Ramos (cell line): ENCODE results near the gene LAYN.

Source experiments
- in situ Hi-C: fragments of 300-500 bp; cut with MboI; formaldehyde crosslinking; loops from one replicate; pipeline ENCODE4 v1.14.3; 2022; ENCODE audit warnings: low sequenced_read_pairs; ENCODE audit not compliant: unreplicated experiment

Gene LAYN

DNA sequence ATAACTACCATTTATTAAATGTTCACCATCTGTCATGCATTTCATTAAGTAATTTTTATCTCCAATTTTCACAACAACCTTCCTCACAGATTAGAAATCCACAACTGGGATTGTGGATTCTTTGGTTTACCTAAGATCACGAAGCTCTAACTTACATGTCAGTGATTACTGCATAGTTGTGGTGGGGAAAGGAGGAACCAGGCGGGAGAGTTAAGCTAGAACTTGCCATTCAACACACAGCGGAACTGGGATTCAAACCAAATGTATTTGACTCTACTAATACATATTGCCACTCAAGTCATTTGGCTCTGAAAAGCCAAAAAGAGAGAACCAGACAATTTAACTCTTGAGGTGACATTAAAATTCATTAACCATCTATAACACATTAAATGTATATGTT lies 10.4 kb upstream of the LAYN start:
- in situ Hi-C loops: no loop called here

DNA sequence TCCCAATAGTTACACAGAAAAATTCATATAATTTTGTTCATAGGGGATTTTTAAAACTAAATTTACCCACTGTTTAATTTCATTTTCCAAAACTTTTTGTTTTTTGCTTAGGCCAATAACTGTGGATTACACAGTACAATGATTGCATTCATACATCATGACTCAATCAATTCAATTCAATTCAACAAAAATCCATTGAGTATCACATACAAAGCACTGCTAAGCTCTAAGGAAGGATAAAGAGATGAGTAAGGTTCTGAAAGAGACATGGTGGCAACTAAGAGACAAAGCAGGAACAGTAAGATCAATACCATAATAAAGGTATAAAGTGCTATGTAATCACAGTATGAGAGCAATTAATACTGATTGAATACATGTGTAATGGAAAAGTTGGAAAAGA lies 9.4 kb upstream of the LAYN start:
- in situ Hi-C loops: no loop called here

DNA sequence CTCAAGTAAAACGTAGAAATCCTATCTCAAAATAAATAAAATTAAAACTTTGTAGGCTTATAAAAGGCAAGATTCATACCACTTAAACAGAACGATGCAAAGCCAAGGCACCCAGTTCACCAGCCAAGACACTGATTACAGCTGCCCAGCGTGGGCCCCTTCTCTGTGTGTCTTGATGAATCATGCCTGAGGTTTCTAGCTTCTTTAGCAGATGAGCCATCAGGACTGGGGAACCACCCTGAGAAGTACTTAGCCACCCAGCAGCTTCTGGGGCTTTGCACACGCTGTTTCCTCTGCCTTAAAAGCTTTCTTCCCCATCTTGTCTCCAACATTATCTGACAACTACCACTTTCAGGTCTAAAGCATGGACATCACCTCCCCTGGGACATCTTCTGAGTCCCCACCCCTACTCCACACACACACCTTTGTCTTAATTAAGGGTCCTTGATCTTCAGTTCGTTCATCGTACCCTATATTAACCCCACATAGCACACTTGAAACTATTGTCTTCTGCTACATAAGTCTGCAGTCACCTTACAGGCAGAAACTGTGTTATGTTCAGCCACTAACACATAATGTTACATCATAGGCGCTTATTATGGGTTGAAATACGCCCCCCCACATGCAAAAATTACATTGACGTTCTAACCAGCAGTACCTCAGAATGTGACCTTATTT lies 8.7 kb upstream of the LAYN start:
- in situ Hi-C loops: no loop called here

DNA sequence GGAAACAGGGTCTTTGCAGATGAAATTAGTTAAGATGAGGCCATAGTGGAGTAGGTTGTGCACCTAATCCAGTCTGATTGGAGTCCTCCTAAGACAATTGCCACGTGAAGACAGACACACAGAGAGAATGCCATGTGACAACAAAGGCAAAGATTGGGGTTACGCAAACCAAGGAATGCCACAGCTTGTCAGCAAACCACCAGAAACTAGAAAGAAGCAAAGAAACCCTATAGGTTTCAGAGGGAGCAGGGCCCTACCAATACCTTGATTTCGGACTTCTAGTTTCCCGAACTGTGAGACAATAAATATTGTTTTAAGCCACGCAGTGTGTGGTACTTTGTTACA lies 8.2 kb upstream of the LAYN start:
- in situ Hi-C loops: no loop called here

DNA sequence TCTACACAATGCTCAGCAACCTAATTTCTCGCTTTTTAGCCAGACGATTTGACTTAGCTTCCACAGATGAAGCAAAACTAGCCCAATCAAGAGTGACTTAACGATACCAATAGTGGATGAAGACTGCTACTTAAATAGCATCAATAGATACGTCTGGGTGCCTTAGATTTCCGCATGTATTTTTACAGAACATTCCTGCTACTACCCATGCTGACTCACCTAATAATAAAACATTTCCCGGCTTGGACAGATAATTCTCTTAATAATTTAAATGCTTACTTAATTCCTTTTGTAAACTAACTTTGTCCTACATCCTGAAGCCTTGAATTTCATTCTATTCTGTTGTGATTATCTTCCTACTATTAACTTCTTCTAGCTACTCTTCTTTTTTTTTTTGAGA lies 5.2 kb upstream of the LAYN start:
- in situ Hi-C loops: no loop called here

DNA sequence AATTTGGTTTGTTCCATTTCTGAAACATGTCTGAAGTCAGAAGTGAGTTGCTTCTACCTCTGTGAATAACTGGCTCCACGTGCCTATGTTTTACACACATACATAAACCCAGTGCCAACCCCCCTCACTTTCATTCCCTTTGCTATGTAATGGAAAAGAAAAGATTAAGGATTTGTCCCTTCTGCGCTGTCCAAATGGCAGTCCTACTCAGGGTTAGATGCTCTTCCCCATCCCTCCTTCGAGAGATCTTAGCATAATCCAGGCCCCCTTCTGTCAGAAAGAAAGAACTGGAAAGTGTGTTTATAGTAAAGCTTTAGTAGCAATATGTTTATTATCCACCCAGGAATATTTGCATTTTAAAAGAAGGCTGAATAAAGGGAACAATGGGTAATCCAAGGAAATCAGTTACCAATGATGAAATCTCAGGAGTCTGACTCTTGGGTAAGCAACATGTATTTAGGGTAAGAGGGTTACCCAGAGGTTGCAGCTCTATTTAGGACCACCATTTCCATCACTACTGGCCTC lies 3.1 kb upstream of the LAYN start:
- in situ Hi-C loops: no loop called here

DNA sequence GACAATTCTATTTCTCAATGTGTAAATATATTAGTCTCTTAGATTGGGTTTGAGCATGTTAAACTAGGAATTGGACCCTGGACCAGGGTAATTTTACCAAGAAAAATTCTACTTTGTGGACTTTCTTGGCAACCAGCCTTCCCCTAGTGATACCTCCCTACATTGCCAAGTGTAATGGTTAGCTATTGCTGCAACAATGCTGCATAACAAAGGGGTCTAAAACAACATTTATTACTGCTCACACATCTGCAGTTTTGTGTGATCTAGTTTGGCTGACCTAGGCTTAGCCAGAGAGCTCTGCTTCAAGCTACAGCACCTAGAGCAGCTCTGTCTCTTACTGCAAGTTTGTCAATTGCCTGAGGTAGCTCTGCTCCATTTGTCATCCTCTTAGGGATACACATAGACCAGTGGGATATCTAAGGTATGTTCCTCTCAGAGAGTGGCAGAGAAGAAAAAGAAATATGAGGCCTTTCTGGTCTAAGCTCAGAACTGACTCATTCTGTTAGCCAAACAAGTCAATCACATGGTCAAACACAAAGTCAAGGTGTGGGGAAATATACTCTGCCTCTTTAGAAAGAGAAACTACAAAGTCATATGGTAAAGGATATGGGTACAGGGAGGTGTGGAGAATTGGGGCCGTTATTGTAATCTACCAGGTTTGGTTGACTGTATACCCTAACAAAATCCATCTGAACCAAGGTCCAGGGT lies 2.0 kb upstream of the LAYN start:
- in situ Hi-C loops: no loop called here

DNA sequence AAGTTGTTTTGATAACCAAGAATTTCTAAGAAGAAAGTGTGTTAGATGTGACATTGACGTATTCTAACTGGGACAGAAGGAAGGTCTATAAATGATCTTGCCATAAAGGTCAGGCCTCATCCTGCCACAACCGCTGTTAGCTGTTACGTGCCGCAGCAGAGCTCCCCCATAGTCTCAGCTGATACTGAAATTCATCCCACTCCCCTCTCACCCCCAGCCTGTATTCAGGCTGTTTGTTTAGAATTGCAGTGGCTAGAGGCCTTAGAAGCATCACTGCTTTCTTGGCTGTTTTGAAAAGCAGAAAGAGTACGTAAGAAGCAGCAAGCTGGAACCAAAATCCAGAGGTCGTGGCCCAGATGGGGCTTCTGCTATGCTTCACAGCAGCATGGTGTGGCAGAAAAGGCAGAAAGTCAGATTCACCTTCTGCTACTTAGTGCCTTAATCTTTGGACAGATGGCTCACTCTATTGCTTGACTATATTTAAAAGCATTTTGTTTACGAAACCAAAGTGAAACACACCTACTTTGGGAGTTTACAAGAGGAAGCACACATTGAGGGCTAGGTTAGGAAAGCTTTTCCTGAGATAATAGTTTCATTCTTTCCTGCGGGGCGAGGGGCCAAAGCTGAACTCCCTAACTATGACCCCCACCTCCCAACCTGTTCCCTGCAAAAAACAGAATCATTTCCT lies 950 bp upstream of the LAYN start:
- in situ Hi-C loops: no loop called here

DNA sequence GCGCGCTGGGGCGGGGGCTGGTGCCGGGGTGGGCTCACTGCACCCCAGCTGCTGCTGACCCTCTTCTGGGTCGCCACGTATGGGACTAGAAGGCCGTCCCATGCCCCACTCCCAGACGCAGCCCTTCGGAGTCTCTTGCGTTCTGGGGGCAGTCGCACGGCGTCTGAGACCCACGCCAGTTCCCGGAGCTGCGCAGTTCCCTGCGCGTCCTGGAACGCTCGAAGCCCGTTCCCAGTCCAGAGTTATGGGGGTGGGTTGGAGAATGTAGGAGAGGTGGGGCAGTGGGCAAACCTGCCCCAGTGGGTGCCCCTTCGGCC lies 375 bp downstream of the LAYN start:
- in situ Hi-C loops: no loop called here

DNA sequence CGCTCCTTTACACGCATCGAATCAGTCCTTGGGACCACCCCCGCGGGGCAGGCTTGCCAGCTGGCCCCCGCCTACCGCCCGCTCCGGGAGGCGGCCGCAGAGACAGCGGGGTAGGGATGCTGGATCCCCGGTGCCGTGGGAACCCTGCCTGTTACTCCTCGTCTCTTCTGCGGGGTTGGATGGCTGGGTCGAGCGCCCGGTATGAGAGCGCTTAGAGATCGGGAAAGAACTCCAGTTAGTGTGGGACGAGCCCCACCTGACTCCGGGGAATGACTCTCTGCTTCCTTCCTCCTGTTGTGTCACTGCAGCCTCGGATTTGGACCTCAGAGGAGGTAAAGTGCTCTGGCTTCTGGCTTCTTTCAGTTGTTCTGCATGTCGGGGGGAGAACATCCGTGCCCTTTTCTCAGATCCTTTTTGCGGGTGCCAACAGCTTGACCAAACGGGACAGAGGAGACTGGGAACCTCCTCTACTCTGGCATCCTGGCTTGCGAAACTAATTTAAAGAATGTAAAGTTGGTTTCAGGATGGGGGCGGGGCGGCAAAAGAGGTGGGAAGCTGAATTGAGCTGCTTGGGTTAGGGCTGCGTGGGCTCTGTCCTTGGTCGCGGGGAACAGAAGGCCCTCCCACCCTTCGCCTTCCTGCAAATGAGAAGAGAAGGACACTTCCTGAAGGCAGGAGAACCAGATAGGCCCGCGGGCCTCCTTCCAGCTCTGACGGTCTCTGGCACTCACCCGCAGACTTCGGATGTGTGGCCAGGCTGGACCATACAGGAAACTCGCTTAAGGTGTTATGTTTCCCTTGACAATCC lies 938 bp downstream of the LAYN start:
- in situ Hi-C loops: no loop called here

DNA sequence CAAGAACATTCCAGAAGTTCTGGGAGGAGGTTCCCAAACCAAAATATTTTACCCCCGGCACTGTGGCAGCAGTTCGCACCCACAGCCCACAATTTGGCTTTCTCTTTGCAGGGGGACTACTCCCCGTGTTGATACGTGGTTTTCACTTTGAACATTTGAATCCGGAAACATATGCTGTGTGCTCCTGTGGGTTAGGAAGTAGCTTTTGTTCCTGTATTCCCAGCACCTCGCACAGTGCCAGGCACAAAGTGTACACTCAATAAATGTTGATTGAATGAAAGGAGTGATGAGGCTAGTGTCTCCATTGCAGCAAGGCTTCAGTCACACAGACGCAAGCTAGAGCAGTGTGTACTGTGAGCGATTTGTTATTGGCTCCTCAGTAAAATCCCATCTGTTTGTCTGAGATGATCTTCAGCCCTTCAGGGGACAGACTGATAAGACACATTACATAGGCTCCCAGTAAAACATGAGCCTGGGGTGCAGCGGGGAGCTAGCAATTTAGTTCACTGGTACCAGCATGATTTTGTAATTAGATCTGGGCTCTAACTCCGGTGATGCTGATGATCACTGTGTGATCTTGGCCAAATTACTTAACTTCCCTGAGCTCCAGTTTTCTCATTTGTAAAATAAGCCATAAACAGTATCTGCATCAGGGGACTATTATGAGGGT lies 2.2 kb downstream of the LAYN start:
- in situ Hi-C loops: no loop called here

DNA sequence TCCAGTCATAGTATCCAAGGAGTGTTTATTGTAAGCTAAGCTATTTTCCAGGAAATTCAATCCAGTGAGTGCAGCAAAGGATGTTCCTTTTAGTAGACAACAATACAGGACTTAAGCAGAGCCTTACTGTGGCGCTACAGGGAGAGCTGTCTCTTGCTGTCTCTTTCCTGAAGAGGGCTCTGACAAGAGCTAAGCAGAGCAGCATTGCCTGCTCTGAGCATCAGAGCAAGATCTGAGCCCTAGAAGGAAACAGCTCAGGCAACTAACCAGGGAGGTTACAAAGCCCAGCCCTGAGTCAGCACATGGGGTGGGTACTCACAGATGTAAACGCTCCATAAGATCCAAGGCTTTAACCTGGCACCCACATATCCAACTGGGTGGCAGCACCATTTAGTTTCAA lies 8.0 kb downstream of the LAYN start:
- in situ Hi-C loops: no loop called here

DNA sequence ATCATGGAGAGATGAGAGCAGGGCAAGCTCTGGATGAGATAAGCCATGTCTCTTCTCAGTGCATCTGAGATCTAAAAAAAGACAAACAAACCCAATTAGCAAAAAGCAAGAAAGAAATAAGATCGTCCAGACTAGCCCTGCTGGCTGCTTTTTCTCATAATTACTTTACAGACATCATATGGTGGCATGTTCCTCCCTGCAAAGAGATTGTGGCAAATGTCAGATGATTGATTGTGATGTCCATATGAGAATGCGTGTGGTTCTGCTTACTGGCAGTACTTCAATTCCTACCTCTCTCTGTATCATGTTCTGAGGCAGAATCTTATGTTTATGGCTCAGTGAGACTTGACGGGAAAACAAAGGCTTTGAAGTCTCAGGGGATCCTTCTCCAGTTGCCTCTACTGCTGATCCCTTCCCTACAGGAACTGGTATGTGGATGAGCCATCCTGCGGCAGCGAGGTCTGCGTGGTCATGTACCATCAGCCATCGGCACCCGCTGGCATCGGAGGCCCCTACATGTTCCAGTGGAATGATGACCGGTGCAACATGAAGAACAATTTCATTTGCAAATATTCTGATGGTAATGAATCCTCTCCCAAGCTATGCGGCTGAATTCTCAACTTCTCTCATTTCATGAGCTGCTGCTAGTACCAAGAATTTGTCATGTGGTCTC lies 8.8 kb downstream of the LAYN start:
- in situ Hi-C loops: no loop called here

DNA sequence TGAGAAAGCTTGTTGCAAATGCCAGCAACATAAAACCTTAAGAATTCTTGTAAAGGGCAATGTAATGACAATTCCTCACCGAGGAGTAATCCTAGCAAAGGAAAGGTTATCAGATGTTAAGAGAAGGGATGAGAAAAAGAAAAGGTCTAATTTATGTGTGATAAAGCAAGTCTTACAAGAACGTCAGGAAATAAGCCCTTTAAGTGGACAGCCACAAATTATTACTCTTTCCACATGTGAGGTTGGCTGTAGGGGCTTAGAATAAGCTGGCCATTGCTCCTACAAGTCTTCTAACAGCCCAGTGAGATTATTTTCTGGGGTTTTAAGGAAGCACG lies 9.3 kb downstream of the LAYN start:
- in situ Hi-C loops: no loop called here

DNA sequence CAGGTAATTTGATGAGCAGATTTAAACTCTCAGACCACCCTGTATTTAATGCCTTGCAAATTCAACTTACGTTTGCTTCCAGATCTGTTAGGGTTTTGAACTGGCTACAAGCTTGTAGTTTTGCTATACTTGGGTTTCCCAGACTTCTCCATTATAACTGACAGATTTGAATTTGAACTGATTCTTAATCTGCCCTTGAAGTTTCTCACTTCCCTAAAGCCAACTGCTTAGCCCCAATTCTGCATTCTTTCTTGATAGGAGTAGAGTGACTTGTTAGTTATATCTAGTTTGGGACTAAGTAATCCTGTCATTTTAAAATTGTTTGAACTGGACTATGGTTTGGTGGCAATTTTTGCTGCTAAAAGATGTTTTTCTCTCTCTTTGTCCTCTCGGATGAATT lies 9.7 kb downstream of the LAYN start:
- in situ Hi-C loops: no loop called here

DNA sequence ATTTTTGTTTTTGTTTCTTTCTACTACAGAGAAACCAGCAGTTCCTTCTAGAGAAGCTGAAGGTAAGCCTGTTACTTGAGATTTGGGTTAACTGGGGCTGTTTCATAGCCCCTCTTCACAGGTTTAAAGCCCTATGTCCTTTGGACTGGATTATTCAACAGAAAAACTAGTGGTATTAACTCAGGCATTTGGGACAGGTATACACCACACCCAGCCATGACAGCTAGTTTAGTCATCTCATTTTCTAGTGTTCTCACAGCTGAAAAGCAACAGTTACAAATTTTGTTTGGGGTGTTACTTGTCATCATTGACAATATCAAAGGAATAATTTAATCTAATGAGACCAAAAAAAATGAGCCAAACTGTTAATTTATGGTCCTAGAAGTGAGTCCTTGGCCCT lies 14.0 kb downstream of the LAYN start:
- in situ Hi-C loops: no loop called here

DNA sequence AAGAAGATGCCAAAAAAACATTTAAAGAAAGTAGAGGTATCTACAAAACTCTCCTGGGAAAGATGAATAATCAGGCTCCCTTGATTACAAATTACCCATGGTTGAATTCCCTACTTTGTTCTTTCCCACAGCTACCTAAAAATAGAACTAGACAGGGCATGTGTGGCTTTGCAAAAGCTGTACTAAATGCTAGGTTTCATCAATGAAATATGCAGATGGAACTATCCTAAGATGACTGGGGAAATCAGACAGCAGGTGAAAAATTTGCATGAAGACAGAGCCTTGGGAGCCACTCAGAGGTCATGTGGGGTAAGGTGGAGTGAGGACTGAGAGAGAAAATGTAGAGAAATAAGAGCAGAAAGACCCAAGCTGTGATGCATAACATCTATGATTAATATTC lies 14.7 kb downstream of the LAYN start:
- in situ Hi-C loops: no loop called here

DNA sequence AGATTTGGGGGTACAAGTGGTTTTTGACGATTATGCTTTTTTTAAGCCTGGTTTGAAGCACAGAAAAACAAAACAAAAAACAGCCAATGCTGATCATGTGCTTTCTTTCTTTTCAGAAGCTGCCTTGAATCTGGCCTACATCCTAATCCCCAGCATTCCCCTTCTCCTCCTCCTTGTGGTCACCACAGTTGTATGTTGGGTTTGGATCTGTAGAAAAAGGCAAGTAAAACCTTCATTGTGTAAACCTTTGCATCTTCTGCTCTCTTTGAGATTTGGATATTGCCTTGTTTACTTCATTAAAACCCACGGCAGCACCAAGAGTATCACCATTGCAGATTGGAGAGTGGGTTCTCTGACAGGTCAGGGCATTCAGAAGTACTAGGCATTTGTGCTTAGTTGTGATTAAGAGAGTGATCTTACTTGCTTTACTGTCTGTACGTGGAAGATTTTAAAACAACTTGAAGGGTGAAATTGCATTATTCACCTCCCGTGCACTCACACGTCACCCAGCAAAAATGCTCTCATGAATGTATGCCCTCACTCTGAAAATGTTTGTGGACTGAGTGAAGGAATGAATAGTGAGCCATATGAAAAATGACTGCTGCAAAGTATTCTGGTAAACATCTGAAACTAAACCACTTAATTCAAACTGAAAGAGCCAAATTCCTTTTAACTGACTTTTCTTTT lies 17.0 kb downstream of the LAYN start:
- in situ Hi-C loops: no loop called here

DNA sequence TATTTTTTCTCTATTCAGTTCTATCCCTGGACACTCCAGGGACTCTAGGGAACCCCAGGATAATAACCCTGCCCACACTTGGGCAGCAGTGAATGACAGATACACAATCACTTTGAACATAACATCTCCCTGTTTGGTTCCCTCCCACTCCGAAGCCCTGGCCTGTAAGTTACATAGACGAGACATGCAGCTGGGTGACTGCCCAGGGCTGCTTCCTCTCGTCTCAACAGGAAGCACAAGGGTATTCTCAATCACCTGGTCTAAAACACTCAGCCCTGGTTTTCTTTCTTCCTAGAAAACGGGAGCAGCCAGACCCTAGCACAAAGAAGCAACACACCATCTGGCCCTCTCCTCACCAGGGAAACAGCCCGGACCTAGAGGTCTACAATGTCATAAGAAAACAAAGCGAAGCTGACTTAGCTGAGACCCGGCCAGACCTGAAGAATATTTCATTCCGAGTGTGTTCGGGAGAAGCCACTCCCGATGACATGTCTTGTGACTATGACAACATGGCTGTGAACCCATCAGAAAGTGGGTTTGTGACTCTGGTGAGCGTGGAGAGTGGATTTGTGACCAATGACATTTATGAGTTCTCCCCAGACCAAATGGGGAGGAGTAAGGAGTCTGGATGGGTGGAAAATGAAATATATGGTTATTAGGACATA lies 19.4 kb downstream of the LAYN start:
- in situ Hi-C loops: no loop called here
